Upper lobe of left lung (tissue), 6 donors: ENCODE measurements around the gene MTG1. TPM values are rescaled to one million over a fixed set of nuclear protein-coding genes. Genes with fewer than 3 reads are reported as not detected.

Experiments used
- ATAC-seq, 2 donors: fragments of 200-7000 bp; cut with Tn5 transposase; one replicate each; pipeline ENCODE4 v1.9.1; 2022; ENCODE audit warnings: mild to moderate bottlenecking in 2 of 2, moderate library complexity in 2 of 2; ENCODE audit not compliant: low FRiP score in 2 of 2
- DNase-seq, 2 donors: peaks; one replicate each; pipeline ENCODE4 v3.0.0-alpha.2; 2019 to 2020
- H3K27ac ChIP-seq, 4 donors: fragments of 200-600 bp; sonication (generic); one replicate each; pipeline ENCODE4 v1.5.1; 2016 to 2019
- H3K27me3 ChIP-seq, 4 donors: fragments of 200-600 bp; sonication (generic); one replicate each; pipeline ENCODE4 v1.5.1; 2017 to 2019
- H3K36me3 ChIP-seq, 4 donors: fragments of 200-600 bp; sonication (generic); one replicate each; pipeline ENCODE4 v1.5.1; 2016 to 2019
- H3K4me1 ChIP-seq, 4 donors: fragments of 200-600 bp; sonication (generic); one replicate each; pipeline ENCODE4 v1.5.1; 2018 to 2019
- H3K4me3 ChIP-seq, 4 donors: fragments of 200-600 bp; sonication (generic); one replicate each; pipeline ENCODE4 v1.5.1; 2017 to 2019; ENCODE audit warnings: mild to moderate bottlenecking in 2 of 4, moderate library complexity in 1 of 4
- H3K9me3 ChIP-seq, 4 donors: fragments of 200-600 bp; sonication (generic); one replicate each; pipeline ENCODE4 v1.5.1; 2018 to 2019
- EP300 ChIP-seq, 4 donors: sonication (generic); formaldehyde crosslinking; IDR thresholded peaks; one replicate each; pipeline ENCODE4 v1.5.1; 2017; ENCODE audit warnings: antibody characterized with exemption in 4 of 4, control low read depth in 2 of 4
- POLR2A ChIP-seq, 4 donors: fragments of 450-650 bp; IDR thresholded peaks; one replicate each; pipeline ENCODE4 v1.5.1; 2016 to 2017; ENCODE audit warnings: antibody characterized with exemption in 4 of 4, mild to moderate bottlenecking in 2 of 4
- POLR2AphosphoS5 ChIP-seq, 2 donors: sonication (generic); formaldehyde crosslinking; IDR thresholded peaks; one replicate each; pipeline ENCODE4 v1.5.1; 2017; ENCODE audit warnings: antibody characterized with exemption in 2 of 2
- WGBS, 2 donors: methylation state at CpG; one replicate each; pipeline ENCODE4 v1.1.5; 2017 to 2018; 5-methylcytosine and 5-hydroxymethylcytosine counted together
- total RNA-seq, 6 donors: library from RNA; depleted of rRNA in 4 of 6; stranded (reverse); fragments of >200 nt in 4 of 6; gene quantifications; one replicate each; pipeline versions ENCODE4 v1.1.0 to v1.2.1, GENCODE V29; 2016 to 2021
- TF ChIP-seq, protein P1 (sequence below), 6 experiments: fragments of 450-650 bp in 4 of 6; fragments of 200-600 bp in 2 of 6; sonication (generic) in 2 of 6; IDR thresholded peaks; one replicate each; pipeline ENCODE4 v1.5.1; 2016 to 2019; ENCODE audit warnings: antibody characterized with exemption in 6 of 6
- donor health status: DM: no; HTN: no; CAD: no; lungs with moderate emphysema.
- donor health status: DM: no; HTN: yes; CAD: no; lungs with severe emphysema.

The MTG1 gene
- total RNA-seq, 6 donors from 2014 or later = 21.0 to 155 (median 40.8) TPM

- Histone ChIP-seq H3K36me3 (peaks cover 0 to 13% (median 3%) of the 10 kb centered on the region in 4 donors), H3K4me3 (peak overlapping the region; percentile 48 to 99 (median 96)), H3K27me3 (no peaks in the 10 kb centered on the region), H3K4me1 (peaks cover 13 to 24% (median 15%) of the 10 kb centered on the region in 4 donors), H3K27ac (peak overlapping the region in 3 of 4 donors; percentile 67 to 82 (median 71)), H3K9me3 (no peaks in the 10 kb centered on the region)
- DNase-seq (no peak), ATAC-seq (peak; percentile 1 to 20)
- TF ChIP-seq POLR2A (IDR thresholded peaks at IDR 0.05) = no peak
- TF ChIP-seq POLR2AphosphoS5 (IDR thresholded peaks at IDR 0.05) = no peak
- TF ChIP-seq, protein P1, sequence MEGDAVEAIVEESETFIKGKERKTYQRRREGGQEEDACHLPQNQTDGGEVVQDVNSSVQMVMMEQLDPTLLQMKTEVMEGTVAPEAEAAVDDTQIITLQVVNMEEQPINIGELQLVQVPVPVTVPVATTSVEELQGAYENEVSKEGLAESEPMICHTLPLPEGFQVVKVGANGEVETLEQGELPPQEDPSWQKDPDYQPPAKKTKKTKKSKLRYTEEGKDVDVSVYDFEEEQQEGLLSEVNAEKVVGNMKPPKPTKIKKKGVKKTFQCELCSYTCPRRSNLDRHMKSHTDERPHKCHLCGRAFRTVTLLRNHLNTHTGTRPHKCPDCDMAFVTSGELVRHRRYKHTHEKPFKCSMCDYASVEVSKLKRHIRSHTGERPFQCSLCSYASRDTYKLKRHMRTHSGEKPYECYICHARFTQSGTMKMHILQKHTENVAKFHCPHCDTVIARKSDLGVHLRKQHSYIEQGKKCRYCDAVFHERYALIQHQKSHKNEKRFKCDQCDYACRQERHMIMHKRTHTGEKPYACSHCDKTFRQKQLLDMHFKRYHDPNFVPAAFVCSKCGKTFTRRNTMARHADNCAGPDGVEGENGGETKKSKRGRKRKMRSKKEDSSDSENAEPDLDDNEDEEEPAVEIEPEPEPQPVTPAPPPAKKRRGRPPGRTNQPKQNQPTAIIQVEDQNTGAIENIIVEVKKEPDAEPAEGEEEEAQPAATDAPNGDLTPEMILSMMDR (IDR thresholded peaks at IDR 0.05) = no peak
- no peak for TF ChIP-seq EP300 (IDR thresholded peaks at IDR 0.05)
- 92 to 94% methylated on average over 5 to 36 of the region's 36 CpGs for WGBS, 2 donors
Observed at GRCh38 chr10:133379801-133380666, 13.9 kb upstream of the MTG1 start.

DNA sequence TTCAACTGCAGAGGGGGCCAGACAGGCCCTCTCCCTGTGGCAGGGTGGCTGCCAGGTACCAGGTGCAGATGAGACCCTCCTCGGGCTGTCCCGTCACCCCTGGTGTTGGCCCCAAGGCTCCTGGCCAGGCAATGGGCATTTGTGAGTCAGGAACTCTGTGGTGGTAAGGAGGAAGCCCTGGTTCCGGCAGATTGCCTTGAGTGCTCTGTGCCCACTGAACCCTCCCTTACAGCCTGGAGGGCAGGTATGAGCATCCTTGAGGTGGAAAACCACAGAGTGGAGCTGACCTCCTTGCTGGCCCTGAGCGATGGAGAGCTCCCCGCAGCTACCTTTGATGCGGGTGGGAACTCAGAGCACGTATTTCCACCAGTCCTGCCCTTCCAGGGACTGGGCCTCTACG lies 12.9 kb upstream of the MTG1 start:
- 59 to 84% methylated on average over 7 to 8 of the region's 8 CpGs for WGBS, 2 donors
- no peak overlapping the region for H3K27ac ChIP-seq
- H3K4me3 ChIP-seq = no peak overlapping the region

GRCh38 chr10:133383551-133383950 lies 10.4 kb upstream of the MTG1 start:
- 91 to 92% methylated on average over 4 of the region's 4 CpGs for WGBS, 2 donors
- H3K4me1 ChIP-seq = peaks cover 5 to 13% (median 7%) of the 10 kb centered on the region in 4 donors

More for the DNA sequence above, 12.9 kb upstream of the MTG1 start:
- no peaks in the 10 kb centered on the region for H3K9me3 ChIP-seq
- no peaks in the 10 kb centered on the region for H3K27me3 ChIP-seq
- peaks cover 13 to 24% (median 15%) of the 10 kb centered on the region in 4 donors for H3K4me1 ChIP-seq
- DNase-seq (no peak), ATAC-seq (no peak)
- TF ChIP-seq POLR2AphosphoS5 (IDR thresholded peaks at IDR 0.05) = no peak
- TF ChIP-seq, protein P1 (IDR thresholded peaks at IDR 0.05) = no peak
- no peak for TF ChIP-seq EP300 (IDR thresholded peaks at IDR 0.05)
- no peak for TF ChIP-seq POLR2A (IDR thresholded peaks at IDR 0.05)
- peaks cover 0 to 13% (median 3%) of the 10 kb centered on the region in 4 donors for H3K36me3 ChIP-seq

DNA sequence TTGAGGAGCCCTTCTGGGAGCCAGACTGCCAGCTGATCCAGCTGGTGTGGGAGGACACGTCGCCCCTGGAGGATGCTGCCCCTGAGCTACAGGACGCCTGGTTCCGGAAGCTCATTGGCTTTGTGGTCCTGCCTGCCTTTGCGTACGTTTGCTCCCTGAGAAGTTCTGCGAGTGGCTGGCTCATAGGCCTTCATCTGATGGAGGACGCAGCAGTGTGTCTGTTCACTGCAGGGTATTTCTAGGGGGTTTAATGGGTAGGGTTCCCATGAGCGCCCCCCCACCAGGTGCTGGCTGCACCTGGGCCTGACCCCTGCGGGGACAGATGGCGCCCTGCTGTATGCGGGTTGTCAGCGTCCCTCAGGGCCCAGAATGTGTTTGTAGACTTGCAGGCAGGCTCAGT lies 9.9 kb upstream of the MTG1 start:
- no peak for DNase-seq
- H3K9me3 ChIP-seq = no peaks in the 10 kb centered on the region
- no peak overlapping the region for H3K27ac ChIP-seq
- TF ChIP-seq POLR2AphosphoS5 (IDR thresholded peaks at IDR 0.05) (no peak), POLR2A (IDR thresholded peaks at IDR 0.05) (no peak), EP300 (IDR thresholded peaks at IDR 0.05) (no peak)
- TF ChIP-seq, protein P1 (IDR thresholded peaks at IDR 0.05) = no peak
- 93 to 97% methylated on average over 6 to 13 of the region's 13 CpGs for WGBS, 2 donors
- H3K4me3 ChIP-seq = no peak overlapping the region
- peaks cover 0 to 14% (median 3%) of the 10 kb centered on the region in 4 donors for H3K36me3 ChIP-seq
- H3K4me1 ChIP-seq = peaks cover 5 to 13% (median 7%) of the 10 kb centered on the region in 4 donors
- no peaks in the 10 kb centered on the region for H3K27me3 ChIP-seq
- ATAC-seq = no peak

More at GRCh38 chr10:133383551-133383950, 10.4 kb upstream of the MTG1 start:
- H3K36me3 ChIP-seq = peaks cover 0 to 13% (median 3%) of the 10 kb centered on the region in 4 donors
- H3K27ac ChIP-seq = no peak overlapping the region
- no peak for DNase-seq
- no peaks in the 10 kb centered on the region for H3K27me3 ChIP-seq
- ATAC-seq = no peak
- H3K4me3 ChIP-seq = no peak overlapping the region
- TF ChIP-seq, protein P1 (IDR thresholded peaks at IDR 0.05) = no peak
- TF ChIP-seq POLR2A (IDR thresholded peaks at IDR 0.05) (no peak), EP300 (IDR thresholded peaks at IDR 0.05) (no peak), POLR2AphosphoS5 (IDR thresholded peaks at IDR 0.05) (no peak)
- H3K9me3 ChIP-seq = no peaks in the 10 kb centered on the region
